ENCODE measurements around the gene C8A. TPM values are rescaled to one million over a fixed set of nuclear protein-coding genes. Genes with fewer than 3 reads are reported as not detected.

C8A gene
- total RNA-seq, 1 experiment from 2014 or later, result 0.13 TPM

- TF ChIP-seq ATF3 (CRISPR knock-in tag; conservative IDR thresholded peaks at IDR 0.05), result no peak
These were observed 84.6 kb downstream of the C8A start (continued) for GRCh38 chr1:56939209-56939608.

- no peak for DNase-seq (ENCODE audit: low spot score)
- Mint-ChIP-seq H3K36me3 (no peaks in the 10 kb centered on the region), H3K27me3 (ENCODE audit: low read depth) (peaks cover 46% of the 10 kb centered on the region), H3K27ac (no peak overlapping the region), H3K9me3 (no peaks in the 10 kb centered on the region), H3K4me3 (no peak overlapping the region), H3K4me1 (peaks cover 15% of the 10 kb centered on the region)
- TF ChIP-seq ZNF121 (CRISPR knock-in tag; IDR thresholded peaks at IDR 0.05) (peak; percentile 51; the same call in 1 of the 2 replicates), HMGA2 (CRISPR knock-in tag; IDR thresholded peaks at IDR 0.05) (peak; percentile 97), CTCF (IDR thresholded peaks at IDR 0.05) (no peak), USF2 (CRISPR knock-in tag; IDR thresholded peaks at IDR 0.05) (no peak)
- no peak for ATAC-seq
- CTCF ChIA-PET, result no interaction called here
- POLR2A ChIA-PET, result no interaction called here
These were observed 85.4 kb downstream of the C8A start for GRCh38 chr1:56940039-56940438.

- ATAC-seq (no peak), DNase-seq (ENCODE audit: low spot score) (no peak)
- Mint-ChIP-seq H3K27ac (no peak overlapping the region), H3K36me3 (no peaks in the 10 kb centered on the region), H3K4me1 (no peaks in the 10 kb centered on the region), H3K4me3 (no peak overlapping the region), H3K9me3 (no peaks in the 10 kb centered on the region), H3K27me3 (ENCODE audit: low read depth) (peaks cover 3% of the 10 kb centered on the region; the same call in 1 of the 2 replicates)
- TF ChIP-seq ZNF671 (CRISPR knock-in tag; IDR thresholded peaks at IDR 0.05), result no peak
- no peak for TF ChIP-seq ERG (CRISPR knock-in tag; IDR thresholded peaks at IDR 0.05)
- TF ChIP-seq TP53 (CRISPR knock-in tag; IDR thresholded peaks at IDR 0.05), result no peak
- TF ChIP-seq FOXK1 (CRISPR knock-in tag; IDR thresholded peaks at IDR 0.05), result no peak
- TF ChIP-seq E2F1 (CRISPR knock-in tag; IDR thresholded peaks at IDR 0.05), result no peak
- TF ChIP-seq HMGA2 (CRISPR knock-in tag; IDR thresholded peaks at IDR 0.05), result no peak
- no peak for TF ChIP-seq ZBTB21 (CRISPR knock-in tag; IDR thresholded peaks at IDR 0.05; ENCODE audit: borderline replicate concordance)
- no peak for TF ChIP-seq ATF6 (CRISPR knock-in tag; IDR thresholded peaks at IDR 0.05)
- POLR2A ChIA-PET, result no interaction called here
- CTCF ChIA-PET, result interaction anchor here (0.6 kb wide), 1 partner anchor 475 kb away, joined by 3 read pairs; the partner anchor contains the start of gene DAB1
These were observed 93.9 kb downstream of the C8A start for GRCh38 chr1:56948403-56949023.

GRCh38 chr1:56952501-56952900 lies 97.9 kb downstream of the C8A start:
- H3K36me3 Mint-ChIP-seq, result no peaks in the 10 kb centered on the region
- H3K4me3 Mint-ChIP-seq, result no peak overlapping the region
- no peak overlapping the region for H3K27ac Mint-ChIP-seq
- DNase-seq (ENCODE audit: low spot score), result no peak
- H3K27me3 Mint-ChIP-seq (ENCODE audit: low read depth), result peaks cover 3% of the 10 kb centered on the region; the same call in 1 of the 2 replicates
- H3K9me3 Mint-ChIP-seq, result no peaks in the 10 kb centered on the region
- no peak for ATAC-seq
- H3K4me1 Mint-ChIP-seq, result no peaks in the 10 kb centered on the region
- ChIA-PET CTCF (no interaction called here), POLR2A (no interaction called here)
- no peak for TF ChIP-seq SOX15 (CRISPR knock-in tag; IDR thresholded peaks at IDR 0.05)
- no peak for TF ChIP-seq IRF2 (CRISPR knock-in tag; IDR thresholded peaks at IDR 0.05; ENCODE audit: borderline replicate concordance, low read depth)
- no peak for TF ChIP-seq KAT7 (CRISPR knock-in tag; IDR thresholded peaks at IDR 0.05; ENCODE audit: borderline replicate concordance)
- TF ChIP-seq NFATC4 (CRISPR knock-in tag; IDR thresholded peaks at IDR 0.05), result no peak
- TF ChIP-seq ZNF671 (CRISPR knock-in tag; IDR thresholded peaks at IDR 0.05), result no peak
- TF ChIP-seq ZSCAN18 (CRISPR knock-in tag; IDR thresholded peaks at IDR 0.05), result no peak
- no peak for TF ChIP-seq NFYB (CRISPR knock-in tag; conservative IDR thresholded peaks at IDR 0.05; ENCODE audit: low read depth)
- no peak for TF ChIP-seq TCF7 (CRISPR knock-in tag; IDR thresholded peaks at IDR 0.05; ENCODE audit: low read depth)
- no peak for TF ChIP-seq MXD4 (CRISPR knock-in tag; IDR thresholded peaks at IDR 0.05; ENCODE audit: borderline replicate concordance)
